GM12892 (cell line): ENCODE data around the gene CLMN.

Source experiments
- POLR2A ChIP-seq: IDR thresholded peaks from 2 replicates; pipeline ENCODE4 v1.6.1; 2011; ENCODE audit warnings: low read depth, low read length, control low read depth
- POLR2AphosphoS5 ChIP-seq: IDR thresholded peaks from 2 replicates; pipeline ENCODE4 v1.6.1; 2011; ENCODE audit warnings: low read depth, low read length, control low read depth

DNA sequence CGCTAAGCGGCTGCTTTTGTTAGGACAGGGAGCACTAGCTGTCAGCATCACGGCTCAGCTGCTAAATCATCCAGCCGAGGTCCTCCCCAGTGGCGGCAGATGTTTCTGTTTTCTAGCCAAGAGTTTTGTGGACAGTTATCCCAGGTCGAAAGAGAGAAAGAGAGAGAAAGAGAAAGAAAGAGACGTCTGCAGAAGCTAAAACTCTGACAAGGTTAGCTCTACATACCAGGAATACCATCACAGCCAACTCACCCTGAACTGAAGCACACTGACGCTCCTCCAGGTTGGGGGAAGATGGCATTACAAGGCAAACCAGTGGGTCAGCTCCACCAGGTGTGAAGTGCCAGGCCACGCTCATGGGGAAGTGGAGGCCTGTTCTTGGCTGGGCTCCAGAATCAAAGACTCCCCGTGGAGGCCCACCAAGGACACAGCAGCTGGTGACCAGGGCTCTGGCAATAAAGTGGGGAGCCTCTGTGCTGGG lies 97.5 kb downstream of the CLMN start:
- TF ChIP-seq POLR2AphosphoS5 (no peak), POLR2A (no peak)
